Measurements from ENCODE around the gene TARP.

TARP gene

GRCh38 chr7:38273286-38273995 lies at the start of gene TARP:
TSS of gene TARP (minus strand) at chr7:38273636.
- no peak within 1 kb of the TSS for H3K4me3 ChIP-seq
- DNase-seq (no peak), ATAC-seq (no peak)
- intact Hi-C loops (cut with DNase I, micrococcal nuclease): no loop called here
- no peaks in the 10 kb centered on the region for H3K36me3 ChIP-seq (ENCODE audit: low read depth)
- TF ChIP-seq CTCF (IDR thresholded peaks at IDR 0.05): no peak
- no peaks in the 10 kb centered on the region for H3K4me1 ChIP-seq (ENCODE audit: low read depth)
- no peaks in the 10 kb centered on the region for H3K9me3 ChIP-seq

- intact Hi-C loops (cut with DNase I, micrococcal nuclease): no loop called here
- H3K4me1 ChIP-seq (ENCODE audit: low read depth): no peaks in the 10 kb centered on the region
- ATAC-seq (no peak), DNase-seq (no peak)
- no peak for TF ChIP-seq CTCF (IDR thresholded peaks at IDR 0.05)
- H3K4me3 ChIP-seq: no peak overlapping the region
- H3K36me3 ChIP-seq (ENCODE audit: low read depth): no peaks in the 10 kb centered on the region
- H3K9me3 ChIP-seq: no peaks in the 10 kb centered on the region
Measured at GRCh38 chr7:38323156-38323555, 49.7 kb upstream of the TARP start.

- Histone ChIP-seq H3K36me3 (ENCODE audit: low read depth) (no peaks in the 10 kb centered on the region), H3K4me1 (ENCODE audit: low read depth) (no peaks in the 10 kb centered on the region), H3K9me3 (no peaks in the 10 kb centered on the region), H3K4me3 (no peak overlapping the region)
- intact Hi-C loops (cut with DNase I, micrococcal nuclease): no loop called here
- ATAC-seq: no peak
- no peak for TF ChIP-seq CTCF (IDR thresholded peaks at IDR 0.05)
- DNase-seq: no peak
Measured at GRCh38 chr7:38322461-38322860, 49.0 kb upstream of the TARP start.

- ATAC-seq (no peak), DNase-seq (no peak)
- H3K9me3 ChIP-seq: no peaks in the 10 kb centered on the region
- no peaks in the 10 kb centered on the region for H3K4me1 ChIP-seq (ENCODE audit: low read depth)
- H3K36me3 ChIP-seq (ENCODE audit: low read depth): no peaks in the 10 kb centered on the region
- intact Hi-C loops (cut with DNase I, micrococcal nuclease): no loop called here
- no peak for TF ChIP-seq CTCF (IDR thresholded peaks at IDR 0.05)
- H3K4me3 ChIP-seq: no peak overlapping the region
Measured at GRCh38 chr7:38321967-38322366, 48.5 kb upstream of the TARP start.

GRCh38 chr7:38321515-38321944 lies 48.1 kb upstream of the TARP start:
- DNase-seq: no peak
- H3K4me1 ChIP-seq (ENCODE audit: low read depth): no peaks in the 10 kb centered on the region
- no peaks in the 10 kb centered on the region for H3K36me3 ChIP-seq (ENCODE audit: low read depth)
- H3K4me3 ChIP-seq: no peak overlapping the region
- no peak for TF ChIP-seq CTCF (IDR thresholded peaks at IDR 0.05)
- intact Hi-C loops (cut with DNase I, micrococcal nuclease): no loop called here
- H3K9me3 ChIP-seq: no peaks in the 10 kb centered on the region
- no peak for ATAC-seq

- no peak for TF ChIP-seq CTCF (IDR thresholded peaks at IDR 0.05)
- no peaks in the 10 kb centered on the region for H3K4me1 ChIP-seq (ENCODE audit: low read depth)
- ATAC-seq: no peak
- intact Hi-C loops (cut with DNase I, micrococcal nuclease): no loop called here
- no peak for DNase-seq
- H3K4me3 ChIP-seq: no peak overlapping the region
- H3K36me3 ChIP-seq (ENCODE audit: low read depth): no peaks in the 10 kb centered on the region
- H3K9me3 ChIP-seq: no peaks in the 10 kb centered on the region
Measured at GRCh38 chr7:38321050-38321449, 47.6 kb upstream of the TARP start.
